H9 (cell line): Measurements from ENCODE around the gene AHNAK. TPM values are rescaled to one million over a fixed set of nuclear protein-coding genes. Genes with fewer than 3 reads are reported as not detected.

Experiments used
- DNase-seq: peaks from one replicate; pipeline ENCODE4 v3.0.0-alpha.2; 2017
- H2AFZ ChIP-seq: one replicate; pipeline ENCODE4 v1.6.1; 2013; ENCODE audit warnings: mild to moderate bottlenecking, low read length, control low read depth, moderate library complexity
- H2AK5ac ChIP-seq: 2 replicates; pipeline ENCODE4 v1.6.1; 2013; ENCODE audit warnings: low read length, control low read depth, mixed read lengths; ENCODE audit not compliant: insufficient read length
- H2BK120ac ChIP-seq: one replicate; pipeline ENCODE4 v1.6.1; 2013; ENCODE audit warnings: low read depth, mild to moderate bottlenecking, low read length, control low read depth, inconsistent platforms; ENCODE audit not compliant: poor library complexity, severe bottlenecking
- H2BK12ac ChIP-seq: 2 replicates; pipeline ENCODE4 v1.6.1; 2013; ENCODE audit warnings: low read length, control low read depth, mixed read lengths, low read depth; ENCODE audit not compliant: insufficient read length
- H2BK15ac ChIP-seq: 2 replicates; pipeline ENCODE4 v1.6.1; 2013; ENCODE audit warnings: low read depth, low read length, control low read depth
- H2BK20ac ChIP-seq: one replicate; pipeline ENCODE4 v1.6.1; 2013; ENCODE audit warnings: low read depth, mild to moderate bottlenecking, low read length, control low read depth, inconsistent platforms; ENCODE audit not compliant: poor library complexity, severe bottlenecking
- H2BK5ac ChIP-seq: 2 replicates; pipeline ENCODE4 v1.6.1; 2013; ENCODE audit warnings: low read length, control low read depth, mixed read lengths; ENCODE audit not compliant: insufficient read length
- H3K14ac ChIP-seq: 2 replicates; pipeline ENCODE4 v1.6.1; 2013; ENCODE audit warnings: low read length, control low read depth; ENCODE audit not compliant: insufficient read depth
- H3K18ac ChIP-seq: 2 replicates; pipeline ENCODE4 v1.6.1; 2013; ENCODE audit warnings: low read depth, mild to moderate bottlenecking, mixed read lengths, low read length, control low read depth; ENCODE audit not compliant: insufficient read length
- H3K23ac ChIP-seq: 2 replicates; pipeline ENCODE4 v1.6.1; 2013; ENCODE audit warnings: low read length, control low read depth, mixed read lengths, low read depth; ENCODE audit not compliant: insufficient read length
- H3K23me2 ChIP-seq: 2 replicates; pipeline ENCODE4 v1.6.1; 2013; ENCODE audit warnings: low read depth, mild to moderate bottlenecking, mixed read lengths, low read length, control low read depth; ENCODE audit not compliant: insufficient read length, poor library complexity, severe bottlenecking
- H3K27ac ChIP-seq: 2 replicates; pipeline ENCODE4 v1.5.1; 2013; ENCODE audit warnings: low read length, control low read depth, mixed read lengths, low read depth; ENCODE audit not compliant: insufficient read length
- H3K27me3 ChIP-seq: 2 replicates; pipeline ENCODE4 v1.6.1; 2013; ENCODE audit warnings: low read length, control low read depth, inconsistent platforms; ENCODE audit not compliant: insufficient read depth
- H3K4ac ChIP-seq: 2 replicates; pipeline ENCODE4 v1.6.1; 2013; ENCODE audit warnings: low read depth, mild to moderate bottlenecking, control low read depth, inconsistent platforms, low read length, moderate library complexity
- H3K4me1 ChIP-seq: 2 replicates; pipeline ENCODE4 v1.6.1; 2013; ENCODE audit warnings: low read length, control low read depth, inconsistent platforms; ENCODE audit not compliant: insufficient read depth
- H3K4me2 ChIP-seq: 2 replicates; pipeline ENCODE4 v1.6.1; 2013; ENCODE audit warnings: low read length, control low read depth, mixed read lengths; ENCODE audit not compliant: insufficient read length, insufficient read depth
- H3K56ac ChIP-seq: 2 replicates; pipeline ENCODE4 v1.6.1; 2013; ENCODE audit warnings: low read depth, mild to moderate bottlenecking, mixed read lengths, low read length, control low read depth; ENCODE audit not compliant: insufficient read length
- H3K79me1 ChIP-seq: 2 replicates; pipeline ENCODE4 v1.6.1; 2013; ENCODE audit warnings: low read depth, mild to moderate bottlenecking, moderate library complexity, low read length, control low read depth, inconsistent platforms; ENCODE audit not compliant: insufficient read depth, poor library complexity, severe bottlenecking
- H3K79me2 ChIP-seq: 2 replicates; pipeline ENCODE4 v1.6.1; 2013; ENCODE audit warnings: low read length, control low read depth, inconsistent platforms; ENCODE audit not compliant: insufficient read depth
- H3K9ac ChIP-seq: 2 replicates; pipeline ENCODE4 v1.6.1; 2013; ENCODE audit warnings: low read length, control low read depth, mixed read lengths; ENCODE audit not compliant: insufficient read length; ENCODE audit errors: extremely low read depth
- H3K9me3 ChIP-seq: one replicate; pipeline ENCODE4 v1.6.1; 2013; ENCODE audit warnings: low read depth, low read length, inconsistent platforms; ENCODE audit not compliant: control insufficient read depth
- H3T11ph ChIP-seq: one replicate; pipeline ENCODE4 v1.6.1; 2013; ENCODE audit warnings: mild to moderate bottlenecking, low read length, control low read depth, inconsistent platforms
- H4K20me1 ChIP-seq: one replicate; pipeline ENCODE4 v1.6.1; 2013; ENCODE audit not compliant: control insufficient read depth, insufficient read length, insufficient read depth
- H4K5ac ChIP-seq: 2 replicates; pipeline ENCODE4 v1.6.1; 2013; ENCODE audit warnings: low read depth, mild to moderate bottlenecking, mixed read lengths, low read length, control low read depth; ENCODE audit not compliant: insufficient read length
- H4K8ac ChIP-seq: replicated peaks from 2 replicates; pipeline ENCODE4 v1.6.1; 2013; ENCODE audit warnings: low read length, control low read depth, mixed read lengths, low read depth; ENCODE audit not compliant: insufficient read length
- H4K91ac ChIP-seq: 2 replicates; pipeline ENCODE4 v1.6.1; 2013; ENCODE audit warnings: low read depth, mild to moderate bottlenecking, moderate library complexity, mixed read lengths, low read length, control low read depth; ENCODE audit not compliant: insufficient read length
- H3K27ac Mint-ChIP-seq, 3 experiments: 2 replicates in 2 of 3; 3 replicates in 1 of 3; pipeline ENCODE4 v1.8.0; 2020 to 2021; ENCODE audit warnings: mixed read lengths in 3 of 3, mild to moderate bottlenecking in 1 of 3, moderate library complexity in 1 of 3
- H3K27me3 Mint-ChIP-seq: 2 replicates; pipeline ENCODE4 v1.8.0; 2021; ENCODE audit warnings: low read depth, mild to moderate bottlenecking, moderate library complexity, mixed read lengths
- H3K36me3 Mint-ChIP-seq, 3 experiments: 2 replicates in 2 of 3; 3 replicates in 1 of 3; pipeline ENCODE4 v1.8.0; 2020 to 2021; ENCODE audit warnings: low read depth in 3 of 3, mixed read lengths in 3 of 3; ENCODE audit not compliant: insufficient read depth in 1 of 3
- H3K4me1 Mint-ChIP-seq, 2 experiments: 2 replicates each; pipeline ENCODE4 v1.8.0; 2020; ENCODE audit warnings: mixed read lengths in 2 of 2
- H3K4me3 Mint-ChIP-seq, 2 experiments: 2 replicates in 1 of 2; 3 replicates in 1 of 2; pipeline ENCODE4 v1.8.0; 2020 to 2021; ENCODE audit warnings: mild to moderate bottlenecking in 2 of 2, mixed read lengths in 2 of 2, moderate library complexity in 1 of 2
- H3K9me3 Mint-ChIP-seq, 2 experiments: 2 replicates in 1 of 2; 3 replicates in 1 of 2; pipeline ENCODE4 v1.8.0; 2020; ENCODE audit warnings: mild to moderate bottlenecking in 2 of 2, mixed read lengths in 2 of 2, moderate library complexity in 1 of 2
- WGBS: extraction: QIAGEN DNeasy Blood & Tissue Kit; methylation state at CpG from one replicate; pipeline ENCODE4 v1.1.7; 2013; ENCODE audit warnings: missing lambda C conversion rate, low lambda C conversion rate, mixed read lengths; ENCODE audit not compliant: insufficient read length; ENCODE audit errors: extremely low coverage; 5-methylcytosine and 5-hydroxymethylcytosine counted together
- total RNA-seq: library from RNA; stranded (reverse); gene quantifications from 2 replicates; pipeline ENCODE4 v1.2.1, GENCODE V29; 2021
- TF ChIP-seq, protein P1 (sequence below): fragments of 200-600 bp; sonication (generic); conservative IDR thresholded peaks from 3 replicates; pipeline ENCODE4 v1.8.0; 2021; ENCODE audit warnings: antibody characterized with exemption, mild to moderate bottlenecking

Gene AHNAK
- total RNA-seq, 1 experiment from 2014 or later, result 15.2 TPM

GRCh38 chr11:62507125-62507422 is 39.5 kb downstream of the AHNAK start:
- TF ChIP-seq, protein P1, sequence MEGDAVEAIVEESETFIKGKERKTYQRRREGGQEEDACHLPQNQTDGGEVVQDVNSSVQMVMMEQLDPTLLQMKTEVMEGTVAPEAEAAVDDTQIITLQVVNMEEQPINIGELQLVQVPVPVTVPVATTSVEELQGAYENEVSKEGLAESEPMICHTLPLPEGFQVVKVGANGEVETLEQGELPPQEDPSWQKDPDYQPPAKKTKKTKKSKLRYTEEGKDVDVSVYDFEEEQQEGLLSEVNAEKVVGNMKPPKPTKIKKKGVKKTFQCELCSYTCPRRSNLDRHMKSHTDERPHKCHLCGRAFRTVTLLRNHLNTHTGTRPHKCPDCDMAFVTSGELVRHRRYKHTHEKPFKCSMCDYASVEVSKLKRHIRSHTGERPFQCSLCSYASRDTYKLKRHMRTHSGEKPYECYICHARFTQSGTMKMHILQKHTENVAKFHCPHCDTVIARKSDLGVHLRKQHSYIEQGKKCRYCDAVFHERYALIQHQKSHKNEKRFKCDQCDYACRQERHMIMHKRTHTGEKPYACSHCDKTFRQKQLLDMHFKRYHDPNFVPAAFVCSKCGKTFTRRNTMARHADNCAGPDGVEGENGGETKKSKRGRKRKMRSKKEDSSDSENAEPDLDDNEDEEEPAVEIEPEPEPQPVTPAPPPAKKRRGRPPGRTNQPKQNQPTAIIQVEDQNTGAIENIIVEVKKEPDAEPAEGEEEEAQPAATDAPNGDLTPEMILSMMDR, result no peak
- no peaks in the 10 kb centered on the region for H3K36me3 Mint-ChIP-seq
- no peak overlapping the region for H3K4ac ChIP-seq

More at GRCh38 chr11:62507125-62507422, 39.5 kb downstream of the AHNAK start:
- Mint-ChIP-seq H3K4me3 (no peak overlapping the region), H3K27ac (no peak overlapping the region), H3K9me3 (no peaks in the 10 kb centered on the region), H3K4me1 (peaks cover 29 to 51% of the 10 kb centered on the region in 2 experiments), H3K27me3 (peaks cover 45% of the 10 kb centered on the region)
- no peaks in the 10 kb centered on the region for H3K9me3 ChIP-seq
- H4K91ac ChIP-seq, result no peak overlapping the region
- no peak overlapping the region for H3K23ac ChIP-seq
- no peaks in the 10 kb centered on the region for H3K79me2 ChIP-seq
- no peak overlapping the region for H3K4me2 ChIP-seq
- H2BK5ac ChIP-seq, result no peak overlapping the region
- no peaks in the 10 kb centered on the region; the same call in 1 of the 2 replicates for H3K27me3 ChIP-seq
- H4K20me1 ChIP-seq, result no peaks in the 10 kb centered on the region
- H3K4me1 ChIP-seq, result no peaks in the 10 kb centered on the region; the same call in 1 of the 2 replicates
- no peak overlapping the region for H3K56ac ChIP-seq
- DNase-seq, result no peak
- no peak overlapping the region for H2BK15ac ChIP-seq
- no peak overlapping the region for H3T11ph ChIP-seq
- H3K23me2 ChIP-seq, result peaks cover 8% of the 10 kb centered on the region
- H3K79me1 ChIP-seq, result no peaks in the 10 kb centered on the region
- H4K8ac ChIP-seq, result no peak overlapping the region
- no peak overlapping the region for H2BK12ac ChIP-seq
- H3K9ac ChIP-seq, result no peak overlapping the region
- no peak overlapping the region for H2BK20ac ChIP-seq
- H2BK120ac ChIP-seq, result no peak overlapping the region
- H2AFZ ChIP-seq, result no peak overlapping the region
- no peak overlapping the region for H3K27ac ChIP-seq
- H2AK5ac ChIP-seq, result no peak overlapping the region
- H4K5ac ChIP-seq, result no peak overlapping the region
- no peak overlapping the region for H3K14ac ChIP-seq
- no peak overlapping the region for H3K18ac ChIP-seq
- WGBS, result no CpG with 5 or more reads among the region's 1 CpG
